ENCODE data around the gene BRME1.

BRME1 gene

DNA sequence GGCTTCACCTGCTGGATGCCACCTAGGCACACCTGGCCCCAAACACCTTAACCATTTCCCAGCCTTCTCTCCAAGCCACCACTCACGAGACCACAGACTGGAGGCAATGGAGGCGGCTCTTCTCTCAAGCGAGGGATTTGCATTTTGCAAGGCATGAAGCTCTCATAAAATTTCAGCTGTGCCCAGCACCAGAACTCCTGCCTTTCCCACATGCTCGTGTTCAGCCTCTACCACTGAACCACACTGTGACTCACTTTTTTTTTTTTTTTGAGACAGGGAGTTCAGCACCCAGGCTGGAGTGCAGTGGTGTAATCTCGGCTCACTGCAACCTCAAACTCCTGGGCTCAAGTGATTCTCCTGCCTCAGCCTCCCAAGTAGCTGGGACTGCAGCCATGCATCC lies 18.4 kb downstream of the BRME1 start:
- DNase-seq (no peak), ATAC-seq (replicated peaks) (no peak)
- Mint-ChIP-seq H3K4me3 (no peak overlapping the region), H3K36me3 (no peaks in the 10 kb centered on the region), H3K4me1 (peaks cover 5 to 7% of the 10 kb centered on the region in 2 donors), H3K27ac (no peak overlapping the region), H3K27me3 (peaks cover 0 to 5% of the 10 kb centered on the region in 2 donors), H3K9me3 (no peaks in the 10 kb centered on the region)

DNA sequence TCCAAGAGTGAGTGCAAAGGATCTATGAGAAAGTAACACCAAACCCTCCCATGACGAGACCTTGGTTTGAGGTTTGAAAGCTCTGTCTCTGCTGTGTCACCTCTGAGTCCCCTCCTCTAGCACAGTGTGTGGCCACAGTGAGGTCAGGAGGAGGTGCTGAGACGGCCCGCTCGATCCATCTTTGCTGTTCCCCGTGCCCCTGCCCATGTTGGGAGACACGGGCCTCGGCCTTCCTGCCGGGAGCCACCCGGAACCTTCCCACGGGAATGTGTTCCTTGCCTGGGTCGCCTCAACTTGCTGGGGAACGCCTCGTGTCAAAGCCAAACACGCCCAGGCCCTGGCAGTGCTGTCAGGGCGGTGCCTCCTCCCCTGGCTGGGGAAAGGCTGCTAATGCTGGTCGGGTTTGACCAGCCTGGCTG lies 18.9 kb downstream of the BRME1 start:
- Mint-ChIP-seq H3K4me3 (no peak overlapping the region), H3K27me3 (peaks cover 0 to 5% of the 10 kb centered on the region in 2 donors), H3K9me3 (no peaks in the 10 kb centered on the region), H3K36me3 (no peaks in the 10 kb centered on the region), H3K27ac (no peak overlapping the region), H3K4me1 (peaks cover 10 to 12% of the 10 kb centered on the region in 2 donors)
- no peak for ATAC-seq (replicated peaks)
- no peak for DNase-seq

DNA sequence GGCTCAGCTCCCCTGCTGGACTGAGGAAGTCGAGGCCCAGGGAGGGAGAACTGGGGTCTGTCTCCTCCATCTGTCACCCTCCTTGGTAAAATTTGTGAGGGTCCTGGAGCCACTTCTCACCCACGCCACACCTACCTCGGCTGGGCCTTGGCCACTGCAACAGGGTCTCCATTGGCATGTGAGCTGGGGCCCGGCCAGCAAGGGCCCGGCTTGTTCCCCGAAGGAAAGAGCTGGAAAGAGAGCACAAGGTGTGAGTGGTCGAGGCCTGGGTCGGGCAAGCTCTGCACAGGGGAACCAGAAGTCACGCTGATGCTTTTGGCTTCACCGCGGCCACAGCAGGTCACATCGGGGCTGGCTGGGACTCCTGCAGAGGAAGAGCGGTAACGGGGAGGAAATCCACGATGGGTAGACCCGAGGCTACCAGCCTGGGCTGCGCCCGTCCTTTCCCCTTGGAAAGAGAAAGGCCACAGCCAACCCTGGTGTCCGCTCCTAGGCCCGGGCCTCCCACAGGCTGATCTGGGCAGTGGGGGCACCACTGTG lies 20.0 kb downstream of the BRME1 start:
- DNase-seq (no peak), ATAC-seq (replicated peaks) (no peak)
- Mint-ChIP-seq H3K36me3 (no peaks in the 10 kb centered on the region), H3K4me1 (peaks cover 21 to 22% of the 10 kb centered on the region in 2 donors), H3K4me3 (no peak overlapping the region), H3K9me3 (no peaks in the 10 kb centered on the region), H3K27ac (no peak overlapping the region), H3K27me3 (peaks cover 0 to 5% of the 10 kb centered on the region in 2 donors)

DNA sequence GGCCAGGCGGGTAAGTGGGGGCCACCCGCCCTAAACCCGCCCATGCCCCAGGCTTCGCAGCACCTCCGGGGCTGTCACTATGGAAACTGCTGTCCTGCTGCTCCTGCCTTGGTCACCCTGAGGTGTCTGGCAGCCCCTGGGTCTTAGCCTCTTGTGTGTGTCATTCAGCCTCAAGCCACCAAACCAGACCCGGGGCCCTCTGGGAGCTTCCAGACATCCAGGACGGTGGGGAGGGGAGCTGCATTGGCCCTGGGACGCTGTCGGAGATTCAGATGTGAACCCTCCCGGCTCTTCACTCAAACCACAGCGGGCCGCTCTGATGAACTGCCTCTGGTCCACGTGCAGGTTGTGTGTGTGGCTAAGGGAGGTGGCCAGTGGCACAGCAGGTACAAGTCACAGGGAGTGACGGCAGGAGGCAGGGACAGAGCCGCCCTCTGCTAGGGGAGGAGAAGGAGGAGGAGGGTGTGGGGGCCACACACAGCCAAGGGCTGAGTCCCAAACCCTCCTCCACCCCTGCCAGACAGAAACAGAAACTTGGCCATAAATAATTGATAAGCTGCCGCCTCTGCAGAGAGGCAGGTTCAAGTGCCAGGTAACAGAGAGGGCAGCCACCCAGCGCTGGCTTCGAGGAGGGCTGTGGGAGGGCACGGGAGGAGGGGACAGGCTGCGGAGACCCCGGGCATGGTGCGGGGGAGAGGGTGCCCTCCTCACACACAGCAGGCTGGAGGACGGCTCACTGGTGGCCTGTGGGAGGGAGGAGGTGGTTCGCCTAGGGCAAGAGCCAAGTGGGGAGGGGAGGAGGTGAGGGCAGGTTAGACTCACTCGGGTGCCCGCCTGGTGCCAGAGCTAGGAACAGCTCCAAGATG lies 21.0 kb downstream of the BRME1 start:
- ATAC-seq (replicated peaks) (no peak), DNase-seq (no peak)
- peaks cover 0 to 5% of the 10 kb centered on the region in 2 donors for H3K27me3 Mint-ChIP-seq
- H3K9me3 Mint-ChIP-seq, result no peaks in the 10 kb centered on the region
- H3K4me1 Mint-ChIP-seq, result peaks cover 28 to 31% of the 10 kb centered on the region in 2 donors
- H3K27ac Mint-ChIP-seq, result no peak overlapping the region
- no peak overlapping the region for H3K4me3 Mint-ChIP-seq
- H3K36me3 Mint-ChIP-seq, result no peaks in the 10 kb centered on the region

DNA sequence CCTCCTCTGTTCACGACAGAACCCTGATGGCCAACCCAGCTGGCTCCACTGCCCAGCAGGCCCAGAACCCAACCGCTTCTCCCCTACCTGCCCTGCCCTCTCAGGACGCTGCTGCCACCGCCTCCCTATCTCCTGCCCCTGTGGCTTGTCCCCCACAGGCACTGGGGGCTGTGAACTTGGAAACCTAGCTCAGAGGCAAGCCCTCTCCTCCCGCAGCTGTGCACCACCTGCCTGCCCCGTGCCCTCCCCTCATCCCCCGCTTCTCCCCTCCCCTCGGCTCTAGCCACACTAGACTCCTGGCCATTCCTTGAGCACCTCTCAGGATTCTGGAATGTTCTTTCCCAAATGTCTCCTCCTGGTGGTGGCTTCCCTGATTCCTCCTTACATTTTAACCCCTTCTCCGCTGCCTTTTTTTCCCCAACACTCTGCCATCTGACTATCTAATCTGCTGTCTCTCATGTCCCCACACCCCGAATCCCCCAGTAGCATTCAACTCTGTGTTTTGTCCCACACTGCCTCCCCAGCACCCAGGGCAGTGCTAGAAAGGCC lies 22.3 kb downstream of the BRME1 start:
- Mint-ChIP-seq H3K4me3 (no peak overlapping the region), H3K27me3 (peaks cover 0 to 5% of the 10 kb centered on the region in 2 donors), H3K36me3 (no peaks in the 10 kb centered on the region), H3K27ac (no peak overlapping the region), H3K4me1 (peaks cover 30 to 34% of the 10 kb centered on the region in 2 donors), H3K9me3 (no peaks in the 10 kb centered on the region)
- no peak for DNase-seq
- no peak for ATAC-seq (replicated peaks)

DNA sequence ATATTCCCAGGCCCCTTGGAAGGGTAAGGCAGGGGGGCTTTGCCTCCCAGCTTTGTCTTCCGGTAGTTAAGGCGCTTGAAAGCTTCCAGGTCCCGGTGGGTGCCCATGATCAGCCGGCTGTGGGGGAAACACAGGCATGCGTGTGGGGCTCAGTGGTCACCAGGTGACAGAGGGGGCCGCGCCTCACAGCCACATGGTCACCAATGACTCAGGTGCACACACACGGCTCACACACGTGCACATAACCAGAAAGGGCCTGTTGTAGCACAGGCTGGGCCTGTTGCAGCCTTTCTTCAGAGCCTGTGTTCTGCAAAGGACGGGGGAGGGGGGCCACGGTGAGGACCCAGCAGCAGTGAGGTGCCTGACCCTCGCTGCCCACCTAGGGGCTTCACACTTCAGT lies 23.1 kb downstream of the BRME1 start:
- ATAC-seq (replicated peaks) (no peak), DNase-seq (no peak)
- H3K27me3 Mint-ChIP-seq, result peaks cover 0 to 5% of the 10 kb centered on the region in 2 donors
- no peaks in the 10 kb centered on the region for H3K36me3 Mint-ChIP-seq
- H3K4me1 Mint-ChIP-seq, result peaks cover 30 to 34% of the 10 kb centered on the region in 2 donors
- H3K27ac Mint-ChIP-seq, result no peak overlapping the region
- no peak overlapping the region for H3K4me3 Mint-ChIP-seq
- H3K9me3 Mint-ChIP-seq, result no peaks in the 10 kb centered on the region

DNA sequence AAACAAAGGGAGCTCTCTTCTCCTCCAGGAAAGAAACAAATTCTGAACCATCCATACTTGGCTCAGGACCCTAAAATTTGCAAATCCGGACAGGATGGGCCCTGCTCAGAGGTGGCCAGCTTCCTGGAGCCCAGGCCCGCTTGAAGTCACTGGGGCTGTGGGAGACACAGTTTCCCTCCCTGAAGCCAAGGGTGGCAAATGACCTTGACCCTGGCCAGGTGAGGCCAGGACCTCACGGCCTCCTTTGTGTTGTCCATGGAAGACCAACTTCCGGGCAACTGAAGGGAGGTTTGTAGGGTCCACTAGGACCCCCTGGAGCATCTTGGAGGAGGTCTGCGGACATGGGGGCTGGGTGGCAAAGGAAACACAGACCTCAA lies 23.5 kb downstream of the BRME1 start:
- Mint-ChIP-seq H3K27me3 (peaks cover 0 to 5% of the 10 kb centered on the region in 2 donors), H3K27ac (peak overlapping the region; percentile 88), H3K4me3 (peak overlapping the region in 1 of 2 donors; percentile 67), H3K4me1 (peaks cover 30 to 34% of the 10 kb centered on the region in 2 donors), H3K9me3 (no peaks in the 10 kb centered on the region), H3K36me3 (no peaks in the 10 kb centered on the region)
- no peak for DNase-seq
- ATAC-seq (replicated peaks), result no peak

DNA sequence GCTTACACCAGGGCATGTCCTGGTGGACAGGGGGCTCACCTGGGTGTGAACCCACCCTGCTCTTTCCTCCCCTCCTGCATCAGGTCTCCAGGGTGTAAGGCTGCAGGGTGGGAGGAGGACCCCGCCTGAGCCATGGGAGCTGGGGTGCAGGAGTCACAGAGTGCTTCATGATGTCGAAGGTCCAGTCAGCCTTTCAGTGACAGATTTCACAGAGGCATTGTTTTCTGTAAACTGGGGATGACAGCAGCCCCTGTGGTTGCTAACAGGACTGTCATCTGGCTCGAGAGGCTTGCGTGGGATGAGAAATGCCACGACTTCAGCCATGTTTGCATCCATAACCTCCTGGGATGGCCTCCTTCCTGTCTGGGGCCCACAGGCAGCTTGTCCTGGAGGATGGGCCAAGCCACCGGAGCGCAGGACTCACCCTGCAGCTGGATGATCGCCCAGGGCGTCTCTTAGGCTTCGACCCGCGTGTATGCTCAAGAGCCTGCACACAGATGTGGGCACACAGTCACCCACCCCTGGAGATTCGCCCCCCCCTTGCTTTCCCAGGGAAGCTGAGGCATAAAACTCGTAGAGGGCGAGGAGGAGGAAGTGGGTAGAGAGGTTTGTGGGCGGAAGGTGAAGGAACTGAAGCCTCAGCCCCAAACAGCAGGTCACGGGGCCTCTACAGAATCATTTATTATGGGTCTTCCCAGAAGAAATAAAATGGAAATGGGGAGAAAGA lies 24.1 kb downstream of the BRME1 start:
- Mint-ChIP-seq H3K4me3 (peak overlapping the region; percentile 31 to 67), H3K4me1 (peaks cover 30 to 34% of the 10 kb centered on the region in 2 donors)

DNA sequence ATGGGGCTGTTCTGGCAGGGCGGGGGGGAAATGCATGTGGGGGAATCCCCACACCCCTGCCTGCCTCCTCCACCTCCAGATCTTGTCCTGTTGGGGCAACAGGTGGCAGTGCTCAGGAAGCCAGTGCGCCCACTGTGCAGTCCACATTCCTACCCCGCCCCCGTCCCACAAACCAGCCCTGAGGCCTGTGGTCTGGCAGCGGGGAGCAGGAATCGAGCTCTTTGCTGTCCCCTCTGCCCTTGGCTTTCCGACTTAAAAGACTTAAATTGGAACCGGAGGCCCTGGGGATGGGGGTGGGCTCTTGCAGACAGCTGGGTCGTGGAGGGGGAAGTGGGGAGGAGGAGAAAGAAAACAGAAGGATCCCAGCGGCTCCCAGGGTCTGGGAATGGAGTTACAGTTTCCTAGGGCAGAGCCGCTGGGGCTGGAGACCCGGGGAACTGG lies 24.6 kb downstream of the BRME1 start:
- Mint-ChIP-seq H3K4me1 (peaks cover 30 to 34% of the 10 kb centered on the region in 2 donors), H3K27ac (peak overlapping the region; percentile 88), H3K36me3 (no peaks in the 10 kb centered on the region), H3K4me3 (peak overlapping the region; percentile 31 to 67), H3K27me3 (peaks cover 0 to 4% of the 10 kb centered on the region in 2 donors), H3K9me3 (no peaks in the 10 kb centered on the region)
- no peak for ATAC-seq (replicated peaks)
- DNase-seq, result no peak

More for the DNA sequence above, 24.1 kb downstream of the BRME1 start:
- Mint-ChIP-seq H3K9me3 (no peaks in the 10 kb centered on the region), H3K36me3 (no peaks in the 10 kb centered on the region), H3K27me3 (no peaks in the 10 kb centered on the region), H3K27ac (peak overlapping the region; percentile 88)
- ATAC-seq (replicated peaks) (peak; percentile 28 to 33), DNase-seq (no peak)

DNA sequence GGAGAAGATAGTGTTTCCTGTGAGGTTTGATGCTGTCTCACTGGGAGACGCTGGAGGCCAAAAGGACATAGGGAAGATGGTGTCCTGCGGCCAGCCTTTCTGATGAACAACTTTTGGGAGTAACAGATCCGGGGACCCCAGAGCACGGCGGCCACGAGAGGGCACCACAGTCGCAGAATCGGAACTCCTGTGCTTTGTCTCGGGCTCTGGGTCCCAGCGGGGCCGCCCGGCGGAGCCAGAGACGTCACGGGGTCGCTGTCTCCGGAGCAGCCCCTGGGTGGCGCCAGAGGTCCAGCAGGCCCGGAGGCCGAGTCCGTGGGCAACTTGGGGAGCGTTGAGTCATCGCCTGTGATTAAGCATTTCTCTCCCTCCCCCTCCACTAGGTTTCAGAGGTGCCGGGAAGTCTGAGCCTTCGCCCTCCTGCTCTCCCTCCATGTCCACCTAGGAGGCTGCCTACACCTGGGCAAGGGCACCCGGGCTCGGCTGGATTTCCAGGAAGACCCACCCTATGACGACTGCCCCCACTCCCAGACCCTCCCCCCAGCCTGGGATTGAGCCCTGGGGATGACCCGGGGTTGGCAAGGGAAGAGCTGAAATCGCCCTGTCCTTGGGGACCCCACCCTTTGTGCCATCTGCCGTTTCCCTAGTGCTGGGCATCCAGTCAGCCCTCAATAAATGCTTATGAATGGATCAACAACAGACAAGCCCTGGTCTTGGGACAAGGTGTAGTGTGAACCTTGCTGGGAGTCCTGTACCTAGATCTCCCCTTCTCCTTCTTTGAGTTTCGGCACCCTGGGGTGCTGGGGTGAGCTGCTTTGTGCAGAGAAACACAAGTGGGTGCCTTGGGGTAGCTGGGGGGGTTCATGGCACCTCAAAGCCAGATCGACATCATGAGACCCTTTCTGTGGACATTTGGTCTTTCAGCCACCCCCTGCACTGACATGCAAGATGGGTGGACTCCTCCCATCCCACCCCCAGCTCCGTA lies 25.6 kb downstream of the BRME1 start:
- ATAC-seq (replicated peaks), result peak; percentile 91 to 94
- Mint-ChIP-seq H3K27me3 (peaks cover 0 to 12% of the 10 kb centered on the region in 2 donors), H3K4me1 (peaks cover 30 to 34% of the 10 kb centered on the region in 2 donors), H3K4me3 (peak overlapping the region; percentile 29 to 43), H3K9me3 (no peaks in the 10 kb centered on the region), H3K27ac (peak overlapping the region; percentile 87), H3K36me3 (no peaks in the 10 kb centered on the region)
- DNase-seq, result peak; percentile 95

DNA sequence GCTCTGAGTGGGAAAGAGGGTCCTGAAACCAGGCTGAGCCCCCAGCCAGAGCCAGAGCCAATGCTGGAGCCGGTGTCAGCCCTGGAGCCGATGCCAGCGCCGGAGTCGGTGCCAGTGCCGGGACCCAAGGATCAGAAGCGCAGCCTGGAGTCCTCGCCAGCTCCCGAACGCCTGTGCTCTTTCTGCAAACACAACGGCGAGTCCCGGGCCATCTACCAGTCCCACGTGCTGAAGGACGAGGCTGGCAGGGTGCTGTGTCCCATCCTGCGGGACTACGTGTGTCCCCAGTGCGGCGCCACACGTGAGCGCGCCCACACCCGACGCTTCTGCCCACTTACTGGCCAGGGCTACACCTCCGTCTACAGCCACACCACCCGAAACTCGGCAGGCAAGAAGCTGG lies 28.6 kb downstream of the BRME1 start:
- no peak overlapping the region for H3K27ac Mint-ChIP-seq

DNA sequence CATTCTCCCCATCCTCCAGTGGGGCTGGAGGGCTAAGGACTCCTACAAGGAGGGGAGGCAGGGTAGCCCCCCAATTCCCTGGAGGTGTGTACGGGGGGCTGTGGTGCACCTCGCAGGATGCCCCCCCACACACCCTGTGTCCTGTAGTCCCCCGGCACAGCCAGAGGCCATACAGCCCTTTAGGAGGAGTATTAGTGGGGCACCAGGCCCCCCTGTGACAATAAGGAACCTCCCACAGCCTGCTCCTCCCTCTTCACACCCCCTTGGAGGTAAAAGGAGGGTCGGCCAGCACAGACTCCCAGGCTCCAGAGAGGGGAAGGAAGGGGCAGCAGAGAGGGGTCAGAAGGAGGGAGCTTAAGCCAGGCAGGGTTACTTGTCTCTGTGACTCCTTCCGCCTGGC lies 29.1 kb downstream of the BRME1 start, which contains the start of gene NANOS3:
NANOS3 (plus strand) TSS at position 301 of the 400 bp plus-strand sequence. CDS start 115 bp downstream, outside the sequence.
- Mint-ChIP-seq H3K4me3 (no peak within 1 kb of the TSS), H3K4me1 (peaks cover 22 to 33% of the 10 kb centered on the region in 2 donors)

More for the DNA sequence above, 28.6 kb downstream of the BRME1 start:
- Mint-ChIP-seq H3K4me1 (peaks cover 26 to 37% of the 10 kb centered on the region in 2 donors), H3K4me3 (no peak overlapping the region), H3K36me3 (no peaks in the 10 kb centered on the region), H3K27me3 (peaks cover 11 to 38% of the 10 kb centered on the region in 2 donors), H3K9me3 (no peaks in the 10 kb centered on the region)
- DNase-seq (no peak), ATAC-seq (replicated peaks) (no peak)

DNA sequence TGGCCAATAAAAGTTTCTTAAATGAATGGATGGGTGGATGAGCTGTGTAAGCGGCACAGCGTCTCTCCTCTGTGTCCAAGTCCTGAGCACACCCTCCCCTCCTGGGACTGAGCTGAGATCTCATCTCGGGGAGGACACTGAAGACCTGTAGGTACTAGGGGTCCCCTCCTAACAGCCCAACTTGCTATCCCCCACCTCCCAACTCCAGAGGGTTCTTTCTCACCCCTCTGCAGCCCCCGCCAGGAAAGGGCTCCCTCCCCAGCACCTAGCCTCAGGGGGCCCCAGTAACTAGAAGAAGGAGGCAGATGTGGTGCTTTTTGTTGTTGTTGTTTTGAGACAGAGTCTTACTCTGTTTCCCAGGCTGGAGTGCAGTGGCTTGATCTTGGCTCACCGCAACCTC lies 30.1 kb downstream of the BRME1 start:
- H3K9me3 Mint-ChIP-seq, result no peaks in the 10 kb centered on the region
- no peak overlapping the region for H3K27ac Mint-ChIP-seq
- ATAC-seq (replicated peaks), result no peak
- peaks cover 16 to 23% of the 10 kb centered on the region in 2 donors for H3K4me1 Mint-ChIP-seq
- no peak for DNase-seq
- H3K27me3 Mint-ChIP-seq, result peaks cover 19 to 50% of the 10 kb centered on the region in 2 donors
- no peaks in the 10 kb centered on the region for H3K36me3 Mint-ChIP-seq
- H3K4me3 Mint-ChIP-seq, result no peak overlapping the region

More for the DNA sequence above, 29.1 kb downstream of the BRME1 start, which contains the start of gene NANOS3:
- H3K9me3 Mint-ChIP-seq, result no peaks in the 10 kb centered on the region
- H3K36me3 Mint-ChIP-seq, result no peaks in the 10 kb centered on the region
- ATAC-seq (replicated peaks) (no peak), DNase-seq (no peak)
- H3K27me3 Mint-ChIP-seq, result peaks cover 14 to 41% of the 10 kb centered on the region in 2 donors
- H3K27ac Mint-ChIP-seq, result no peak within 1 kb of the TSS
